Limb (tissue), 2 donors: Measurements from ENCODE around the gene SGTB.
"Not testable (repeated sequence)": the region's sequence is repeated elsewhere in the genome, so short reads cannot be mapped to it uniquely, and the experiment has no call there.

ENCODE experiments used
- DNase-seq, 2 donors: peaks; one replicate each; pipeline ENCODE4 v3.0.0-alpha.2; 2016; ENCODE audit errors: extremely low spot score in 2 of 2

Gene SGTB

GRCh38 chr5:65734196-65734775 lies 12.4 kb upstream of the SGTB start:
- not testable (repeated sequence) for DNase-seq

GRCh38 chr5:65732046-65732445 lies 10.1 kb upstream of the SGTB start:
- DNase-seq: not testable (repeated sequence)

- DNase-seq: no peak
Observed at GRCh38 chr5:65730910-65731309, 9.0 kb upstream of the SGTB start.

GRCh38 chr5:65728218-65728617 lies 6.3 kb upstream of the SGTB start:
- no peak for DNase-seq

DNA sequence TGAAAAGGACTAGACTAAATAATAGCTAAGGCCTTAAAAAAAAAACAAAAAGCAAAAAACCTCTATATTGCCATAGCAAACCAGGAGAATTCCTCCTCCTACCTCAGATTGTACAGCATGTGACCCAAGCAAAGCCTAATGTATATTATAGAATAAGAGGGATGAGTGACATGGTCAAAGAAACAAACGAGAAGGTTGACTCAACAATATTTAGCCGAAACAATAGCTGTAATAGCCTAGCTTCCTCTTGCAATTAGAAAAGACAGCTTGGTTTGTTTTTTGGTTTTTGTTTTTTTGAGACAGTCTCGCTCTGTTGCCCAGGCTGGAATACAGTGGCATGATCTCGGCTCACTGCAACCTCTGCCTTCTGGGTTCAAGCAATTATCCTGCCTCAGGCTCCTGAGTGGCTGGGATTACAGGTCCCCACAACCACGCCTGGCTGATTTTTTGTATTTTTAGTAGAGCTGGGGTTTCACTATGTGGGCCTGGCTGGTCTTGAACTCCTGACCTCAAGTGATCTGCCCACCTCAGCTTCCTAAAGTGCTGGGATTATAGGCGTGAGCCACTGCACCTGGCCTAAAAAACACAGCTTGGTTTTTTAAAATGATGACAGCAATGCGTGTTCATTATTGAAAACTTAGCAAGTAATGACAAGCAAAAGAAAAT lies 5.7 kb upstream of the SGTB start:
- no peak for DNase-seq

DNA sequence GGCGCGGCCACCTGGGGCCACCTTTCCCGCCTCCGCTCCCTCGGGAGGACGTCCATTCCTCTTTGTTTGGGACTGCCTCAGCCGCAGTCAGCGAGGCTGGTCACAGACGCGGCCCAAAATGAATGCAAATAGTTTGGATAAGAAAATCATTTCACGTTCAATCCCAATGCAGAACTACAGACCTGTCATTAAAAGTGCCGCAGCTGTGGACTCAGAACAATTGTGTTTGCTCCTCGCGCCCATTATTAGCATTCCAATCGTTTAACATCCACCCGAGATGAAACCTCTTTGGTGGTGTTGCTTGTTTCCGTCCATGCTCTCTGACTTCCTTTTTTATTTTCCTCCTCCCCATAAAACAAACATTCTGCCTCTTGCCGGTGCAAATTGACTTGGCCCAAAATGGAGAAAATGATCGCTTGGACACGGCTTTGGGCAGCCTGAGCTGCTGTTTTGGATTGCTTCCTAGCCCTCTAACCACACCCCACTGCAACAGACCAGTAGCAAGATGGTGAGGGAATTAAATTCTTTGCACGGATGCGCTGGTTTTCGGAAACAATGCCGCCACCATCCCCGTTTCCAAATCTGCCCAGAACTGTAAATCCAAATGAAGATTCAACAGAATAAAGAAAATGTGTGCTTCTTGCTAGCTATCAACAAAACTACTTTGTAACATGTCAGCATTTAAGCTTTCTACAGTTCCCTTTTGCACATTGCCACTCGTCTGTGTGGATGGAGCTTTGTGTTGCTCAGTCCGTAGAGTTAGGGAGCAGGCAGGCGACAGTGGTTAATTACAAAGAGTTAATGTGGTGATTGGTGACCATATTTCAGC lies 880 bp upstream of the SGTB start:
- DNase-seq: peak; percentile 60 to 64

DNA sequence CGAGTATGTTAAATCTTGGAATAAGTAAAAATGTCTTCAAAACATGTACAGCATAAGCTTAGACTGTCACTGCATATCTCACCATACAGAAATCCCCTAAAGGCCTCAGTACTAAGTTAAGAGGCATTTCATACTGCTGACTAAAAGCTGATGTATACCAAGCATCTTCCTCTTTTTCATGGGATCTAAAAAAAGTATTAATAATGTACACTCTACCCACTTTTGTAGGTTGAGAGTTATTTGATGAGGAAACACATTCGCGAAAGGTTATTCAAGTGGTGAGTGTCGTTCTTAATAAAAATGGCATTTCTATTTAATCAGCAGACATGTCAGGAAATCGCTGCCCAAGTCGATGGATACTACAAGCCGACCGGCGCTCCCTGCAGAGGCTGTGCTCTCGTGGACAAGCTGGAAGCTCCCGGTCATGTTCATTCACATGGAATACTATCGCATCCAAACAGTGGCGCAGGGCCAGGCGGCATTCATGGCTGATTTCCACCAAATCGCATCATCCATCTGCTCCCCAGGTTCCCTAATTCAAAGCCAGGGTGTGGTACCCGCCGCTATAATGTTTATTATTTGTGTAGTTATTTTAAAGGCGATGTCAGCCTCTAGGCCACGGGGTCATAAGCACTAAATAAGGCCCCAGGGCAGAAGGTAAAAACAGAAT lies 724 bp downstream of the SGTB start:
- DNase-seq: peak; percentile 61 to 80

GRCh38 chr5:65718576-65719310 lies 3.2 kb downstream of the SGTB start:
- DNase-seq: no peak

DNA sequence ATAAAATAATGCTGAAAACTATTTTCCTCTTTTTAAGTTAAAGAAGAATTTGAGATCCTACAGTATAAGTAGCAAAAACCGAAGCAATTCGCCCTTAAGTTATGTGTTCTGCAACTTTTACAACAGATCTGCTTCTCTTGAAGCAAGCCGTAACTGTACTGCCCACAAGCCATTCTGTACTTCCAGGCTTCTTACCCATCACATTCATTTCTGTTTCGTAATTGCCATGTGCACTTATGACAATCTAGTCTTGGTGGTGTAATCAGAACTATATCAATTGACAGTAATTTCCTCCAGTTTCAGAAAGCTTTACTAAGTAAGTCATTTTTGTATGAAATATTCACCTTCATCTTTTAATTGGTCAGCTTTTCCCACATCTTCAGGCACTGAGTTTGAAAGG lies 13.8 kb downstream of the SGTB start:
- no peak for DNase-seq

DNA sequence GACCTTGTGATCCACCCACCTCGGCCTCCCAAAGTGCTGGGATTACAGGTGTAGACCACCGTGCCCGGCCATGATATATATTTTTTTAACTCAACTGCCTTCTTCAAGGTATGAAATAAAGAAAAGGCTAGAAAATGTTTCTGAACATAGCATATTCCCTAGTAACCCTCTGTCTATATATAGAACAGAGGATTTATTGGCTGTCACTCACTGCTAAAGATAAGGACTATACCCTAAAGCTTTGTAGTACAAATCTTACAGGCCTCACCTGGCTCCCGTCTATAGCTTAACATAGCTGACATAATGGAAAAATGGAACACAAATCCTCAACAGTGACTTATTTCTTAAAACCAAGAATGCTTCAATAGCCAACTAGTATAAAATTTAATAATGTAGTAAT lies 14.2 kb downstream of the SGTB start:
- DNase-seq: no peak

DNA sequence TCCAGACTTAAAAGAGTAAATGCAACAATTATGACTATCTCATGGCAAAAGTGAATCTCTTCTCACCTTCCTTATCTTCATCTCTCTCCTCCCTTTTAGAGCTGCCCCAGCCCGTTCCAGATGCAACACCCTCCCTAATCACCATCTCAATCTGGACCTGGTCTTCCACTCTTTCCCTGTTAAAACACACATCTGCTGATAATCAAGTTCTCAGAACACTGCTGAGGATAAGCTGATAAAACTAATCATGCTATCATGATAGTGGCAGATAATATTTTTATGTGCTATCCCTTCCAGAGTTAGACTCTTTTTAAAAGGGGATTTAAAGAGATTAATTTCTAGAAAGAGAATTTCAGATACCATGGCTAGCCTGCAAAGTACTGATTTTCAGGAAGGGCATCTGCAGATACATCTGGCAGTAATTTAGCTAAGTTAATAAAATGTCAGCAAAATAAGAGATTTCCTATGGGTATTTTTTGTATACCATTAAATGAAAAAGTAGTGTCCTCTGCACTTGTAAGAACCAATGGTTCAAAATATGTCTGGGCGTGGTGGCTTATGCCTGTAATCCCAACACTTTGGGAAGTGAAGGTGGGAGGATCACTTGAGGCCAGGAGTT lies 17.2 kb downstream of the SGTB start:
- DNase-seq: no peak

DNA sequence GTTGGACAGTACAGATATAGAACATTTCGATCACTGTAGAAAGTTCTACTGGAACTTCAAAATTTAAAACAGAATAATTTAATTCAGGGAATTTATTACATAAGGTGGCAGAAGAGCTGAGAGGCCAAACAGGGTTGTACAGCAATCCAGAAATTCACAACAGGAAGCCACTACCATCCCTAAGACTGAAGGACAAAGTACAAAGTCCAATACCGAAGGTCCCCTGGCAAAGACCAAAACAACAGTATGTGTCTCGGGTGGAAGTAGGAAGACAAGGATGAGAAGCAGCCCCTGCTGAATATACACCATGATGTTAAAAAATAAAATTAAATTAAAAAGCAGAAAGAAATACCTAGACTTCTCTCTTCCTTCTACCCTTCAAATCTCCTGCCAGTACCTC lies 19.9 kb downstream of the SGTB start:
- no peak for DNase-seq

- DNase-seq: no peak
Observed at GRCh38 chr5:65699338-65699737, 22.6 kb downstream of the SGTB start.

- no peak for DNase-seq
Observed at GRCh38 chr5:65696892-65697291, 25.0 kb downstream of the SGTB start.

DNA sequence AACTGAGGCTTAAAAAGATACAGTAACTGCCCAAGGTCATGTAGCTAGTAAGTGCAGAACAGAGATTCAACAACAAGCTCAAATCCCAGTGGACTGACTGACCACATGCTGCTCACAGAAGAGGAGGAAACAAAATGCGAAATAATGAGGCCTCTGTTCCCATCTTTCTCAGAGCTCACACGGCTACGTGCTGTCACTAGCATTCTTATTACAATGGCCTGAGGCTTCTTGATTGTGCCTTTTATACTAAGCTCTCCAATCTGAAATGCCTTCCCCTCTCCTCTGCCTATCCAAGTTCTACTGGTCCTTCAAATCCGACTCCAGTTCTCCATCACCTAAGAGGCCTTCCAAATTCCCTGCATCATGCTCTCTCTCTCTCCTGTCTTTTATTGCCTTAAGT lies 26.0 kb downstream of the SGTB start:
- DNase-seq: no peak

- no peak for DNase-seq
Observed at GRCh38 chr5:65695162-65695755, 26.6 kb downstream of the SGTB start.

DNA sequence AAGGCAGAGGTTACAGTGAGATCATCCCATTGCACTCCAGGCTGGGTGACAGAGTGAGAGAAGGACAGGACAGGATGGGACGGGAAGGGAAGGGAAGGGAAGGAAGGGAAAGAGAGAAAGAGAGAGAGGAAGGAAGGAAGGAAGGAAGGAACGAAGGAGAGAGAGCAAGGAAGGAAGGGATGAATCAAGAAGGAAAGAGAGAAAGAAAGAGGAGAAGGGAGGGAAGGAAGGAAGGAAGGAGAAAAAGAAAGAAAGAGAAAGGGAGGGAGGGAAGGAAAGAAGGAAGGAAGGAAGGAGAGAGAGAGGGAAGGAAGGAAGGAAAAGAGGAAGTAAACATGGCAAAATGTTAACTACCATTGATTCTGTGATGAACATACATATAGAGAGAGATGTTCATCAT lies 28.8 kb downstream of the SGTB start:
- no peak for DNase-seq

DNA sequence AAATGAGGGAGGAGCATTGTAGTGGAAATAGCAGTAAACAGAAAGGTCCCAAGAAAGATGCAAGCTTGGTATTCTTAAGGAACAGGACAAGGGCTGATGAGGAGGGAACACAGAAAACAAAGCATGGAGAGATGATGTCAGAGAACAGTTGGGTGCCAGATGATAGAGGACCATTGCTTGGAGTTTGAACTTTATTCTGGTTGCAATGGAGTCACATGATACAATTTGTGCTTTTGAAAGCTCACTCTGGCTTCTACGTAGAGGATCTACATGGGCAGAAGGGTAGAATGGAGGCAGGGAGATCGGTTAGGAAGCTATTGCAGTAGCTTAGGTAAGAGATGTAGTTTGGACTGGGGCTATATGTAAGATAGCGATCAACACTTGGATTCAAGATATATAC lies 39.8 kb downstream of the SGTB start:
- no peak for DNase-seq

DNA sequence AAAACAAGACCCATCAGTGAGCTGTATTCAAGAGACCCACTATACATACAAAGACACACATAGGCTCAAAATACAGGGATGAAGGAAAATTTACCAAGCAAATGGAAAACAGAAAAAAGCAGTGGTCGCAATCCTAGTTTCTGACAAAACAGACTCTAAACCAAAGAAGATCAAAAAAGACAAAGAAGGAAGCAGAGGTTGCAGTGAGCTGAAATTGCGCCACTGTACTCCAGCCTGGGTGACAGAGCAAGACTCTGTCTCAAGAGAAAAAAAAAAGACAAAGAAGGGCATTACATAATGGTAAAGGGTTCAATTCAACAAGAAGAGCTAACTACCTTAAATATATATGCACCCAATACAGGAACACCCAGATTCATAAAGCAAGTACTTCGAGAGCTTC lies 45.9 kb downstream of the SGTB start:
- not testable (repeated sequence) for DNase-seq

DNA sequence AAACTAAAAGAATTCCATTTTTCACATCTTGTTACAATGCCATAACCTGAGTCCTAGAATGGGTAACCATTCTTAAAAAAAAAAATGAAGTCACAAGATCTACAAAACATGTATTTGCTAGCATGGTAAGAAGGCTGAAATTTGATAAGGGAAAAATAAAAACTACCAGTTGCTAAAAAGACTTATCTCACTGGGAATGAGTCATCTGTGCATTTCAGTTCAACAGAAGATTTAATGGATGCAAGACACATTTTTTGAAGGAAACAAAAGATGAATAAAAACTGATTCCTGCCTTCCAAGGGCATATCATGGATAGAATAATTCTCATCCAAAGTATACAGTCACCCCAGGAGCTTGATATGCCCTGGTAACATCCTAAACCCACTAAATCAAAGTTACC lies 47.2 kb downstream of the SGTB start:
- no peak for DNase-seq

- DNase-seq: no peak
Observed at GRCh38 chr5:65672796-65673195, 49.1 kb downstream of the SGTB start.
